Glomerular endothelial cell (primary cell): Measurements from ENCODE around the gene GSTT2. TPM values are rescaled to one million over a fixed set of nuclear protein-coding genes. Genes with fewer than 3 reads are reported as not detected.

ENCODE experiments used
- DNase-seq: peaks from one replicate; pipeline ENCODE4 v3.0.0-alpha.2; 2011; ENCODE audit warnings: low read depth, low spot score; ENCODE audit errors: extremely low read depth
- total RNA-seq: library from RNA; depleted of rRNA; stranded (reverse); fragments of >200 nt; gene quantifications from 2 replicates; pipeline ENCODE4 v1.2.3, GENCODE V29; 2015

Gene GSTT2
- total RNA-seq, 1 donor from 2014 or later, result 0.41 TPM

DNA sequence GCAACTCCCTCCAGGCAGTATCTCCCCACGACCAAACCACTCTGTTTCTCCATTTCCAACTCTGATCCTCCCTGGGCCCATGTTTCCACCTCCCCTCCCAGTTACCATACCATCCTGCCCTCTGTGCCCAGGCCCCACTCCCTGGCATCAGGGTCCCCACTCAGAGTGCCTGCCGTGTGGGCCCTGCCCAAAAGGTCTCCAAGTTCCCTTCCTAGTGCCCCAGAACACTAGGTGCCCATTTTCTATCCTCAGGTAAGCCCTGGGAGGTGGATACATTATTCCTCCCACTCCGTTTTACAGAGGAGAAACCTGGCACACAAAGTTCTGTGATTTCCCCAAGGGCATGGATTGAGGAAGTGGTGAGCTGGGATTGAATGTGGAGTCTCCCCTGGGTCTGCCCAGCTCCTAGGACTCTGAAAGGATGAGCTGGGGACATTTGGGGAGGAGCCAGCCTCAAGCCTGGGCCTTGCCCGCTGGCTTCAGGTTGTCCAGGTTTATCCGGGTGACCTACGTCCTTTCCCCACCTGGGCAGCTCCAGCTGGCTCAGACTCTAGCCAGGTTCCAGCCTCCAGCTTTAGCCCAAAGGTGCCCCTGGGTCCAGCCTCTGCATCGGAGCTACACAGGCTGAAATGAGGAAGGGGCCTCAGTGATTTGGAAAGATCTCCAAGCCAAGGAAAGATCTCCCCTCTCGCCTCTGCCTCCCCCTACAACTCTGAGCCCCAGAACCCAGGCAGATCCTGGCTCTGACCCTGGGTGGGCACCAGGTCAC, 27.5 kb downstream of the GSTT2 start:
- no peak for DNase-seq

DNA sequence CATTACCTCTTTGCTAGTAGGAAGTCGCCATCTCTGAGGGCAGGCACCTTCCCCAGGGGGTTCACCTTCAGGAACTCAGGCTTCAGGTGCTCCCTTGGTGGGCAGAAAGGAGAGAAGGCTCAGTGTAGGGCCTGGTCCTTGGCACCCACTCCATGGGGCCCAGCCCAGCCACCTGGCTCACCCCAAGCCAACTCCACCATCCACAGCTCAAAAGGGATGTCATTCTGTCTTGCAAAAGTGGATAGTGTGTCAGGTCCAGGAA, 28.0 kb downstream of the GSTT2 start:
- DNase-seq, result no peak

GRCh38 chr22:24008381-24009226, 28.7 kb downstream of the GSTT2 start:
- DNase-seq, result no peak

GRCh38 chr22:24009227-24010017, 29.5 kb downstream of the GSTT2 start:
- DNase-seq, result no peak

DNA sequence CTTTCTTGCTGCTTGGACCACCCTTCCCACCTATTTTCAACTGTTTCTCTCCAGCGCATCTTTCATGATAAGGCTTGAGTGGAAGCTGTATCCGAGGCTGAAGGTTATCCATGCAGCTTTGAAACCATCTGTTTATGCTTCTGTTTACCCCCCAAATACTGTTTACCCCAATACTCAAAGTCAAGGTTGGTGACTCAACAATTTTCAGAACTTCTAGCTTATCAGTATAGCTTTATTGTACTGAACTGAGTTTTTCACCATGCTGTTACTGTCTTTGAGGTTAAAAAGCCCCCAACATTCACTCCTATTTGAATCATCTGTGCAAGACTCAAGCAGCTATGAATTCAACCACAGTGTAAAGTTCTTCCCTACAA, 30.1 kb downstream of the GSTT2 start:
- no peak for DNase-seq

- no peak for DNase-seq
Observed at GRCh38 chr22:24011735-24012068, 31.8 kb downstream of the GSTT2 start.

DNA sequence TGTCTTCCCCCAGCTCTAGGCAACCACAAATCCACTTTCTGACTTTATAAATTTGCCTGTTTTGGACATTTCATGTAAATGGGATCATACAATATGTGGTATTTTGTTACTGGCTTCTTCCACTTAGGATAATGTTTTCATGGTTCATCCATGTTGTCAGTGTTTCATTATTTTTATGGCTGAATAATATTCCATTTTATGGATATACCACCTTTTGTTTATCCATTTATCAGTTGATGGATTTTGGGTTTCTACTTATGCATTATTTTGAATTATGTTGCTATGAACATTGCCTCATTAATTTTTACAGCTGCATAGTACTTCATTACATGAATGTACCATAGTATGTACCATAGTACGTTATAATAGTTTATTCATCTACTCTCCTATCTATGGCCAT, 36.2 kb downstream of the GSTT2 start:
- no peak for DNase-seq

- DNase-seq, result no peak
Observed at GRCh38 chr22:24021304-24021703, 41.4 kb downstream of the GSTT2 start.

DNA sequence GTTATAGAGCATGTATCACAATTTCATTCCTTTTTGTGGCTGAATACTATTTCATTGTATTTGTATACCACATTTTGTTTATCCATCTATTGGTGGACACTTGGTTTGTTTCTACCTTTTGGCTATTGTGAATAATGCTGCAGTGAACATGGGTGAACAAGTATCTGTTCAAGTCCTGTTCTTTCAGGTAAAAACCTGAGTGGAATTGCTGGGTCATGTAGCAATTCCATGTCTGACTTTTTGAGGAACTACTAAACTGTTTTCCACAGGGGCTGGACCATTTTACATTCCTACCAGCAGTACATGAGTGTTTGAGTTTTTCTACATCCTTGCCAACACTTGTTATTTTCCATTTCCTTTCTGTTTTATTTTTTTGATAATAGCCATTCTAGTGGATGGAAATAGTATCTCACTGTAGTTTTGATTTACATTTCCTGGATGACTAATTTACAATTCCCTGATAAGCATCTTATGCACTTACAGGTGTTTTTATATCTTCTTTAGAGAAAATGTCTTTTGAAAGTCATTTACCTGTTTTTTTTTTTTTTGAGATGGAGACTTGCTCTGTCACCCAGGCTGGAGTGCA, 43.4 kb downstream of the GSTT2 start:
- DNase-seq, result no peak

GRCh38 chr22:24024354-24024753, 44.4 kb downstream of the GSTT2 start:
- no peak for DNase-seq

DNA sequence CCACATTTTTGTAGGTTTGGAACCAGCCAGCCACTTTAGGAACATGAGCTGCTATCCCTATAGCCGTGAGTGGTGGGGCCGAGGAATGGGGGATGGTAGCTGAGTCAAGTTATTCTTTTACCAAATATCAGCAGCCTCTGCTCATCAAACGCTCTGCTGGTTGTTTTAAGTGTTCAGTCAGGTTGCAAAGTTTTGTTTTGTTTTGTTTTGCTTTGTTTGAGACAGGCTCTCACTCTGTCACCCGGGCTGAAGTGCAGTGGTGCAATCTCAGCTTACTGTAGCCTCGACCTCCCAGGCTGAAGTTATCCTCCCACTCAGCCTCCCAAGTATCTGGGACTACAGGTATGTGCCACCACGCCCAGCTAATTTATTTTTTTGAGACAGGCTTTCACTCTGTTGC, 45.5 kb downstream of the GSTT2 start:
- no peak for DNase-seq

GRCh38 chr22:24026056-24026455, 46.1 kb downstream of the GSTT2 start:
- DNase-seq, result no peak

- DNase-seq, result no peak
Observed at GRCh38 chr22:24026733-24027132, 46.8 kb downstream of the GSTT2 start.

DNA sequence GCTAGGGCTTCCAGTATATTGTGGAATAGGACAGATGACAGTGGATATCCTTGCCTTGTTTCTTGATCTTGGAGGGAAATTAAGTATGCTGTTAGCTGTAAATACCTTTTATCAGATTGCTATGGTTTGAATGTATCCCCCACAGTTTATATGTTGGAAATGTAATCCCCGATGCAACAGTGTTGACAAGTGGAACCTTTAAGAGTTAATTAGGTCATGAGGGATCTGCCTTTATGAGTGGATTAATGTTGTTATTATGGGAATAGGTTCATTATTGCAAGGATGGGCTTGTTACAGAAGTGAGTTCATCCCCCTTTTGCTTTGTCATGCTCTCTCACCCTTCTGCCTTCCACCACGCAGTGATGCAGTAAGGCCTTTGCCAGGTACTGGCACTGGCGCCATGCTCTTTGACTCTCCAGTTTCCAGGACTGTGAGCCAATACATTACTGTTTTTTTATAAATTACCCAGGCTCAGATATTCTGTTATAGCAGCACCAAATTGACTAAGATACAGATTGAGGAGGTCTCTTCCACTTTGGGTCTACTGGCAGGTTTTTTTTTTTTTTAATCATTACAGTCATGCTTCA, 47.5 kb downstream of the GSTT2 start:
- no peak for DNase-seq

GRCh38 chr22:24027991-24028390, 48.1 kb downstream of the GSTT2 start:
- DNase-seq, result no peak

DNA sequence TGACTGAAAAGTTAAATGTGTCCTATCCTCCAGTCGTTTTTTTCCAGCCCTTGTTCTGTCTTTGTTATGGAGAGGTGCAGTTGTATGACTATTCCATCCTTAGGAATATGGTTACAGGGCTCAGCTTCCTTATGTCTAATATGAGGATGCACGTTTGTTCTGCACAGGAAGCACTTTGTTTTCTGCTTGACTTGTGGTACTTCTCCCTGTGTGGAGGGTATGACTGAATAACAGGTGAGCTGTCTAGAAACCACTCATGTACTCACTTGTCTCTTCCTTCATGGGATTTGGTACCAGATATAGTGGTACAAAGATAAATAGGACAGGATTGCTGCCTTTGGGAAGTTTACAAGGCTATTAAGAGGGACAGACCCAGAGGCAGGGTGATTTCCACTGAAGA, 48.6 kb downstream of the GSTT2 start:
- DNase-seq, result no peak

DNA sequence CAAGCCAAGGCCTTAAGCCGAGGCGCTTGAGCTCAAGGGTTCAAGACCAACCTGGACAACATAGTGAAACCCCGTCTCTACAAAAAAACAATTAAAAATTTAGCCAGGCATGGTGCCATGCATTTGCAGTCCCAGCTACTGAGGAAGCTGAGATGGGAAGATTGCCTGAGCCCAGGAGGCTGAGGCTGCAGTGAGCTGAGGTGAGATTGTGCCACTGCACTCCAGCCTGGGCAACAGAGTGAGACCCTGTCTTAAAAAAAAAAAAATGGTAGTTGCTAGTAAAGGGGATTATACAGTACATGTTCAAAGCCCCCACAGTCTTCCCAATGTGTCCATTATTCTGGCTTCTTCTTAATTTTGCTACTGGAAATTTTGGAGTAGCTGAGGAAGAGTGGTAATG, 49.4 kb downstream of the GSTT2 start:
- DNase-seq, result no peak

DNA sequence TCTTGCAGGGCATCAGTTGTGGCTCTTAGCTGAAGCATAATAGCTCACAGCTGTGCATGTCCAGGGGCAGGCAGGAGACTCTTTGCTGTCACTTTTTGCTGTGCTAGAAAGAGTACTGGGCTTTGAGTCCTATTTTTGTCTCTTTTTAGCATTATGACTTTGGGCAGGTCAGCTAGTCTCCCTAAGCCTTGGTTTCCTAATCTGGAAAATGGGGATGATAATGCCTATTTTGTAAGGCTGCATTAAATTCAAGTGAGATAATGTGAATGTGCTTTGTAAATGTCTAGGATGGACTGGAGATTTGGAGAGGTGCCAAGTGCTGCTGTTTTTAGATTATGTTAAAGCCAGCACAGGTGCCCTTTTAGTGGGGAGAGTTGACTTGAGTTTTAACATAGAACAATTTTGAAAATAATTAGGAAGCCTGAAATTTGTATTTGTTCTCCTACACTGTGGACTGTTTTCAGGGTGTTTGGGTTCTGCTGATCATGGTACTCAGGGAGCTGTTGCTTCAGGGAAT, 50.3 kb downstream of the GSTT2 start:
- no peak for DNase-seq
